Measurements from ENCODE around the gene AHI1.

DNA sequence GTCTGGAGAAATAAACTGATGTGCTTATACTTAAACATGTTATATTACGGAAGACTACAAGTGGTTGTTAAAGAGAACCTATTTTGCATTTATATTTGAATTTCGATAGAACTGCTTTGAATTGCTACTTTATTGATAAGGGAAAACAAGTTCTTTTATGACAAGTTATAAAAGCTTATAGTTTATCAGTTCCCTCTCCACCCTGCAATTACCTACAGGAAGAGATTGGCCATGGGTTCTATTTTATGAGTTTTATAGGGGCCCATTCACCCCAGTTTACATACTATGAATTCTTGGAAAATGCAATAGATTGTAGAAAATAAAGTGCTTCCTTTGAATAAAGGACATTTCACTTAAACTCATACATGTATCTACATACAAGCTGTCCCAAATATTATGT lies 144.4 kb downstream of the AHI1 start:
- TF ChIP-seq POLR2A (IDR thresholded peaks at IDR 0.05; ENCODE audit: low read length) (no peak), GATA1 (IDR thresholded peaks at IDR 0.05; ENCODE audit: low read depth, low read length) (no peak)
